Endothelial cell of umbilical vein (primary cell): ENCODE data around the gene FAM210A. TPM values are rescaled to one million over a fixed set of nuclear protein-coding genes. Genes with fewer than 3 reads are reported as not detected.
A peak's percentile ranks its signal among the peaks of the same experiment; 100 is the strongest.

ENCODE experiments used
- BruUV-seq: library from RNA; stranded (reverse); fragments of 400-500 nt; replicated peaks from 2 replicates; lab custom pipeline; 2021; lab: Mats Ljungman, UMichigan
- CTCF ChIA-PET: fragments of 300-600, 350-600 bp; sonication (Branson Sonifier 250); formaldehyde crosslinking; loops from one replicate; lab custom pipeline; 2021; ENCODE audit warnings: antibody characterized with exemption, inconsistent platforms; lab: Charles Lee
- POLR2A ChIA-PET: fragments of 300-600, 350-600 bp; sonication (Branson Sonifier 250); formaldehyde crosslinking; loops from one replicate; lab custom pipeline; 2021; ENCODE audit warnings: antibody characterized with exemption, inconsistent platforms; lab: Charles Lee
- DNase-seq: peaks from one replicate; pipeline ENCODE4 v3.0.0-alpha.2; 2011; ENCODE audit warnings: low read depth, low spot score
- FAIRE-seq: peaks from 2 replicates; lab custom pipeline; 2011; peaks lifted over from hg19 to GRCh38; lab: Jason Lieb, UNC
- H2AFZ ChIP-seq: 2 replicates; pipeline ENCODE4 v1.6.0; 2012; ENCODE audit warnings: low read depth, low read length, control low read depth, inconsistent platforms
- H3K27ac ChIP-seq: 2 replicates; pipeline ENCODE4 v1.5.1; 2011; ENCODE audit warnings: low read depth, mild to moderate bottlenecking, control low read depth, low read length, moderate library complexity; ENCODE audit not compliant: insufficient read depth
- H3K27me3 ChIP-seq, 2 experiments: 2 replicates each; pipeline versions ENCODE4 v1.6.0 to v1.6.1; 2011; ENCODE audit warnings: low read length in 2 of 2, mixed read lengths in 1 of 2; ENCODE audit not compliant: control insufficient read depth in 2 of 2, insufficient read depth in 2 of 2
- H3K36me3 ChIP-seq, 2 experiments: 2 replicates in 1 of 2; 3 replicates in 1 of 2; pipeline ENCODE4 v1.5.1; 2011; ENCODE audit warnings: low read length in 2 of 2, mild to moderate bottlenecking in 1 of 2, moderate library complexity in 1 of 2; ENCODE audit not compliant: control insufficient read depth in 2 of 2, insufficient read depth in 2 of 2; ENCODE audit errors: extremely low read depth in 1 of 2
- H3K4me1 ChIP-seq: 3 replicates; pipeline ENCODE4 v1.5.1; 2011; ENCODE audit warnings: mild to moderate bottlenecking, low read length; ENCODE audit not compliant: control insufficient read depth, insufficient read depth; ENCODE audit errors: extremely low read depth
- H3K4me2 ChIP-seq: 2 replicates; pipeline ENCODE4 v1.6.1; 2011; ENCODE audit warnings: low read length, control low read depth, mixed read lengths; ENCODE audit not compliant: insufficient read depth
- H3K4me3 ChIP-seq, 3 experiments: fragments of 200-600 bp in 1 of 3; sonication (generic), shearing (Covaris generic) in 1 of 3; replicated peaks in 1 of 3; 2 replicates each; pipeline ENCODE4 v1.5.1; 2011 to 2016; ENCODE audit warnings: control low read depth in 3 of 3, low read length in 3 of 3, mild to moderate bottlenecking in 2 of 3, inconsistent platforms in 1 of 3, low read depth in 1 of 3, moderate library complexity in 1 of 3; ENCODE audit not compliant: insufficient read depth in 1 of 3
- H3K79me2 ChIP-seq: 2 replicates; pipeline ENCODE4 v1.6.0; 2012; ENCODE audit warnings: low read length, inconsistent platforms; ENCODE audit not compliant: control insufficient read depth, insufficient read depth
- H3K9ac ChIP-seq: replicated peaks from 2 replicates; pipeline ENCODE3; 2011; ENCODE audit warnings: low read length, control low read depth; ENCODE audit not compliant: insufficient read depth; ENCODE audit errors: extremely low read depth
- H3K9me1 ChIP-seq: replicated peaks from 3 replicates; pipeline ENCODE4 v1.6.0; 2011; ENCODE audit warnings: mild to moderate bottlenecking, low read length; ENCODE audit not compliant: control insufficient read depth, insufficient read depth; ENCODE audit errors: extremely low read depth
- H3K9me3 ChIP-seq: replicated peaks from 2 replicates; pipeline ENCODE4 v1.5.1; 2012; ENCODE audit warnings: low read length, inconsistent platforms; ENCODE audit not compliant: control insufficient read depth, insufficient read depth
- H4K20me1 ChIP-seq: replicated peaks from 2 replicates; pipeline ENCODE3; 2011; ENCODE audit warnings: mild to moderate bottlenecking, low read length; ENCODE audit not compliant: control insufficient read depth, insufficient read depth; ENCODE audit errors: extremely low read depth
- CTCF ChIP-seq, 2 donors: IDR thresholded peaks; 1 replicate in 1 of 2; 2 replicates in 1 of 2; pipeline ENCODE4 v1.5.1; 2011; ENCODE audit warnings: low read length in 2 of 2, mild to moderate bottlenecking in 2 of 2, moderate library complexity in 2 of 2, control low read depth in 1 of 2, inconsistent platforms in 1 of 2, low read depth in 1 of 2; ENCODE audit not compliant: insufficient read depth in 1 of 2; ENCODE audit errors: extremely low read depth in 1 of 2
- EZH2 ChIP-seq: IDR thresholded peaks from 2 replicates; pipeline ENCODE4 v1.6.1; 2012; ENCODE audit warnings: borderline replicate concordance, low read depth, mild to moderate bottlenecking, moderate library complexity, low read length, inconsistent platforms; ENCODE audit not compliant: severe bottlenecking
- FOS ChIP-seq: IDR thresholded peaks from 2 replicates; pipeline ENCODE4 v1.6.1; 2011; ENCODE audit warnings: mild to moderate bottlenecking, low read length, moderate library complexity, borderline replicate concordance; ENCODE audit not compliant: insufficient read depth
- GATA2 ChIP-seq: IDR thresholded peaks from 2 replicates; pipeline ENCODE4 v1.7.0; 2011; ENCODE audit warnings: low read depth, mild to moderate bottlenecking, moderate library complexity, mixed read lengths, low read length; ENCODE audit not compliant: insufficient read length, insufficient read depth
- JUN ChIP-seq: IDR thresholded peaks from 2 replicates; pipeline ENCODE4 v1.6.1; 2011; ENCODE audit warnings: borderline replicate concordance, low read depth; ENCODE audit not compliant: insufficient read length, insufficient read depth
- MAX ChIP-seq: IDR thresholded peaks from 2 replicates; pipeline ENCODE4 v1.6.1; 2011; ENCODE audit not compliant: insufficient read depth, insufficient read length
- MYC ChIP-seq: IDR thresholded peaks from one replicate; pipeline ENCODE4 v1.6.1; 2011; ENCODE audit warnings: mild to moderate bottlenecking, low read depth, low read length
- POLR2A ChIP-seq: IDR thresholded peaks from 2 replicates; pipeline ENCODE4 v1.6.1; 2012; ENCODE audit warnings: low read depth, mild to moderate bottlenecking, control low read depth, low read length
- POLR2AphosphoS5 ChIP-seq: IDR thresholded peaks from 2 replicates; pipeline ENCODE4 v1.6.1; 2012; ENCODE audit warnings: low read depth, mild to moderate bottlenecking, control low read depth, low read length, moderate library complexity; ENCODE audit not compliant: insufficient read depth
- dilution Hi-C: fragments of 300-500 bp; cut with MboI; formaldehyde crosslinking; loops from one replicate; pipeline ENCODE4 v1.15.0; 2019; ENCODE audit warnings: low sequenced_read_pairs; ENCODE audit not compliant: extremely low pct_ligation_motif_present
- intact Hi-C: fragments of 100-400 bp; cut with micrococcal nuclease; formaldehyde crosslinking; loops from one replicate; pipeline ENCODE4 v1.10.0; 2022
- polyA plus RNA-seq, 4 experiments: library from polyadenylated mRNA; depleted of rRNA in 3 of 4; stranded (reverse) in 3 of 4; unstranded in 1 of 4; fragments of >200 nt; gene quantifications; 2 replicates each; pipeline versions ENCODE4 v1.2.1 to v1.2.3, GENCODE V29; 2011 to 2012; ENCODE audit warnings: missing spikeins in 1 of 4
- total RNA-seq: library from RNA; stranded (reverse); gene quantifications from 2 replicates; pipeline ENCODE4 v1.2.3, GENCODE V29; 2021

FAM210A gene
- total and polyA plus RNA-seq, 2 donors (not counting 3 experiments of a cell fraction or from before 2014, with no cell fraction given): 7.1 to 17.3 TPM

- H3K9me1 ChIP-seq: no peaks in the 10 kb centered on the region
- dilution Hi-C loops (no loop called here), intact Hi-C loops (loop anchor here (1.0 to 10.0 kb wide), 3 partner anchors 70 to 262 kb away; no protein-coding TSS in a partner anchor)
- H3K36me3 ChIP-seq: no peaks in the 10 kb centered on the region
- H3K4me3 ChIP-seq: peak overlapping the region; percentile 66 to 98 (median 94)
- CTCF ChIA-PET: interaction anchor here (1.3 to 1.9 kb wide), 3 partner anchors 9 to 169 kb away, joined by 4 to 8 read pairs (median 5); no protein-coding TSS in a partner anchor
- peaks cover 68% of the 10 kb centered on the region for H3K79me2 ChIP-seq
- TSS peak; percentile 36 for BruUV-seq
- H3K4me2 ChIP-seq: peak overlapping the region; percentile 99
- TF ChIP-seq EZH2 (no peak), MAX (no peak), POLR2AphosphoS5 (no peak), POLR2A (no peak), MYC (no peak), JUN (no peak), GATA2 (no peak), CTCF (IDR thresholded peaks at IDR 0.05; ENCODE audit: extremely low read depth in 1 of 2, insufficient read depth in 1 of 2, low read depth in 1 of 2, low read length in 2 of 2) (no peak), FOS (no peak)
- H3K27me3 ChIP-seq: no peaks in the 10 kb centered on the region
- POLR2A ChIA-PET: interaction anchor here (1.0 kb wide), 1 partner anchor 9 kb away, joined by 3 read pairs; no protein-coding TSS in a partner anchor
- H3K4me1 ChIP-seq: peaks cover 19% of the 10 kb centered on the region
- H3K27ac ChIP-seq: peak overlapping the region; percentile 87
- FAIRE-seq (peak; percentile 87), DNase-seq (no peak)
- H3K9me3 ChIP-seq: no peaks in the 10 kb centered on the region
- peak overlapping the region; percentile 69 for H2AFZ ChIP-seq
- no peaks in the 10 kb centered on the region for H4K20me1 ChIP-seq
- peak overlapping the region; percentile 94 for H3K9ac ChIP-seq
Measured at GRCh38 chr18:13726972-13727331, 594 bp upstream of the FAM210A start.
